ENCODE measurements around the gene VSIG4.

Gene VSIG4

GRCh38 chrX:66054978-66055377, 15.1 kb upstream of the VSIG4 start:
- POLR2A ChIA-PET = no interaction called here
- CTCF ChIA-PET = no interaction called here
- DNase-seq (ENCODE audit: extremely low spot score) = no peak
- TF ChIP-seq ELF4 (IDR thresholded peaks at IDR 0.05) (no peak), SUZ12 (IDR thresholded peaks at IDR 0.05) (no peak), BHLHE40 (IDR thresholded peaks at IDR 0.05; ENCODE audit: borderline replicate concordance) (no peak), PKNOX1 (IDR thresholded peaks at IDR 0.05) (no peak), FOXK2 (IDR thresholded peaks at IDR 0.05) (no peak), FOXA1 (IDR thresholded peaks at IDR 0.05) (no peak), TARDBP (IDR thresholded peaks at IDR 0.05) (no peak), FOXM1 (IDR thresholded peaks at IDR 0.05; ENCODE audit: borderline replicate concordance) (no peak), CTBP1 (IDR thresholded peaks at IDR 0.05; ENCODE audit: borderline replicate concordance) (no peak), LEF1 (IDR thresholded peaks at IDR 0.05; ENCODE audit: borderline replicate concordance) (no peak), ARNT (IDR thresholded peaks at IDR 0.05) (no peak), NFRKB (IDR thresholded peaks at IDR 0.05) (no peak), ZNF384 (IDR thresholded peaks at IDR 0.05) (no peak), L3MBTL2 (conservative IDR thresholded peaks at IDR 0.05) (no peak), SP1 (IDR thresholded peaks at IDR 0.05) (no peak), HDGF (IDR thresholded peaks at IDR 0.05; ENCODE audit: borderline replicate concordance) (no peak)

- ChIA-PET CTCF (no interaction called here), POLR2A (no interaction called here)
- TF ChIP-seq FOXK2 (IDR thresholded peaks at IDR 0.05) (no peak), TARDBP (IDR thresholded peaks at IDR 0.05) (no peak), LEF1 (IDR thresholded peaks at IDR 0.05; ENCODE audit: borderline replicate concordance) (no peak), SP1 (IDR thresholded peaks at IDR 0.05) (no peak), BHLHE40 (IDR thresholded peaks at IDR 0.05; ENCODE audit: borderline replicate concordance) (no peak), FOXM1 (IDR thresholded peaks at IDR 0.05; ENCODE audit: borderline replicate concordance) (no peak), ZNF384 (IDR thresholded peaks at IDR 0.05) (no peak), ELF4 (IDR thresholded peaks at IDR 0.05) (no peak), SUZ12 (IDR thresholded peaks at IDR 0.05) (no peak), ARNT (IDR thresholded peaks at IDR 0.05) (no peak), NFRKB (IDR thresholded peaks at IDR 0.05) (no peak), L3MBTL2 (conservative IDR thresholded peaks at IDR 0.05) (no peak)
- no peak for DNase-seq (ENCODE audit: extremely low spot score)
These were observed 13.5 kb upstream of the VSIG4 start for GRCh38 chrX:66053414-66053813.

- TF ChIP-seq ARNT (IDR thresholded peaks at IDR 0.05) = no peak
- no peak for TF ChIP-seq FOXK2 (IDR thresholded peaks at IDR 0.05)
- TF ChIP-seq ZNF384 (IDR thresholded peaks at IDR 0.05) = no peak
- TF ChIP-seq FOXA1 (IDR thresholded peaks at IDR 0.05) = no peak
- no peak for TF ChIP-seq ELF4 (IDR thresholded peaks at IDR 0.05)
- no peak for TF ChIP-seq NFRKB (IDR thresholded peaks at IDR 0.05)
- TF ChIP-seq FOXM1 (IDR thresholded peaks at IDR 0.05; ENCODE audit: borderline replicate concordance) = no peak
- no peak for TF ChIP-seq SP1 (IDR thresholded peaks at IDR 0.05)
- no peak for TF ChIP-seq TARDBP (IDR thresholded peaks at IDR 0.05)
- TF ChIP-seq HDGF (IDR thresholded peaks at IDR 0.05; ENCODE audit: borderline replicate concordance) = no peak
- no peak for TF ChIP-seq CTBP1 (IDR thresholded peaks at IDR 0.05; ENCODE audit: borderline replicate concordance)
- no peak for TF ChIP-seq L3MBTL2 (conservative IDR thresholded peaks at IDR 0.05)
- CTCF ChIA-PET = no interaction called here
- DNase-seq (ENCODE audit: extremely low spot score) = no peak
- POLR2A ChIA-PET = no interaction called here
These were observed 12.1 kb upstream of the VSIG4 start for GRCh38 chrX:66051980-66052379.

- POLR2A ChIA-PET = no interaction called here
- DNase-seq (ENCODE audit: extremely low spot score) = no peak
- CTCF ChIA-PET = no interaction called here
- no peak for TF ChIP-seq ELF4 (IDR thresholded peaks at IDR 0.05)
- no peak for TF ChIP-seq FOXK2 (IDR thresholded peaks at IDR 0.05)
- TF ChIP-seq SUZ12 (IDR thresholded peaks at IDR 0.05) = no peak
- no peak for TF ChIP-seq TARDBP (IDR thresholded peaks at IDR 0.05)
- TF ChIP-seq SP1 (IDR thresholded peaks at IDR 0.05) = no peak
- no peak for TF ChIP-seq PKNOX1 (IDR thresholded peaks at IDR 0.05)
- no peak for TF ChIP-seq BHLHE40 (IDR thresholded peaks at IDR 0.05; ENCODE audit: borderline replicate concordance)
- no peak for TF ChIP-seq ZNF384 (IDR thresholded peaks at IDR 0.05)
- TF ChIP-seq L3MBTL2 (conservative IDR thresholded peaks at IDR 0.05) = no peak
- no peak for TF ChIP-seq NFRKB (IDR thresholded peaks at IDR 0.05)
- no peak for TF ChIP-seq FOXA1 (IDR thresholded peaks at IDR 0.05)
- no peak for TF ChIP-seq FOXM1 (IDR thresholded peaks at IDR 0.05; ENCODE audit: borderline replicate concordance)
These were observed 10.3 kb upstream of the VSIG4 start for GRCh38 chrX:66050140-66050569.

GRCh38 chrX:66049056-66049455, 9.2 kb upstream of the VSIG4 start:
- no peak for TF ChIP-seq NFRKB (IDR thresholded peaks at IDR 0.05)
- TF ChIP-seq FOXK2 (IDR thresholded peaks at IDR 0.05) = no peak
- no peak for TF ChIP-seq SUZ12 (IDR thresholded peaks at IDR 0.05)
- no peak for TF ChIP-seq ELF4 (IDR thresholded peaks at IDR 0.05)
- CTCF ChIA-PET = no interaction called here
- POLR2A ChIA-PET = no interaction called here
- no peak for DNase-seq (ENCODE audit: extremely low spot score)

- POLR2A ChIA-PET = no interaction called here
These were observed 6.8 kb upstream of the VSIG4 start for GRCh38 chrX:66046612-66047235.

More at GRCh38 chrX:66046612-66047235, 6.8 kb upstream of the VSIG4 start:
- no peak for TF ChIP-seq PKNOX1 (IDR thresholded peaks at IDR 0.05)
- TF ChIP-seq LEF1 (IDR thresholded peaks at IDR 0.05; ENCODE audit: borderline replicate concordance) = no peak
- no peak for DNase-seq (ENCODE audit: extremely low spot score)
- CTCF ChIA-PET = no interaction called here

Measured in HEK293T (cell line).